GM12873 (cell line): Measurements from ENCODE around the gene CPNE9.

Source experiments
- TF ChIP-seq, protein P1 (sequence below): IDR thresholded peaks from 2 replicates; pipeline ENCODE4 v1.5.1; 2012; ENCODE audit warnings: low read depth, mild to moderate bottlenecking, moderate library complexity, low read length, control low read depth; ENCODE audit not compliant: insufficient read depth; ENCODE audit errors: missing control alignments

Gene CPNE9

GRCh38 chr3:9696480-9697220, 7.0 kb upstream of the CPNE9 start:
- TF ChIP-seq, protein P1, sequence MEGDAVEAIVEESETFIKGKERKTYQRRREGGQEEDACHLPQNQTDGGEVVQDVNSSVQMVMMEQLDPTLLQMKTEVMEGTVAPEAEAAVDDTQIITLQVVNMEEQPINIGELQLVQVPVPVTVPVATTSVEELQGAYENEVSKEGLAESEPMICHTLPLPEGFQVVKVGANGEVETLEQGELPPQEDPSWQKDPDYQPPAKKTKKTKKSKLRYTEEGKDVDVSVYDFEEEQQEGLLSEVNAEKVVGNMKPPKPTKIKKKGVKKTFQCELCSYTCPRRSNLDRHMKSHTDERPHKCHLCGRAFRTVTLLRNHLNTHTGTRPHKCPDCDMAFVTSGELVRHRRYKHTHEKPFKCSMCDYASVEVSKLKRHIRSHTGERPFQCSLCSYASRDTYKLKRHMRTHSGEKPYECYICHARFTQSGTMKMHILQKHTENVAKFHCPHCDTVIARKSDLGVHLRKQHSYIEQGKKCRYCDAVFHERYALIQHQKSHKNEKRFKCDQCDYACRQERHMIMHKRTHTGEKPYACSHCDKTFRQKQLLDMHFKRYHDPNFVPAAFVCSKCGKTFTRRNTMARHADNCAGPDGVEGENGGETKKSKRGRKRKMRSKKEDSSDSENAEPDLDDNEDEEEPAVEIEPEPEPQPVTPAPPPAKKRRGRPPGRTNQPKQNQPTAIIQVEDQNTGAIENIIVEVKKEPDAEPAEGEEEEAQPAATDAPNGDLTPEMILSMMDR = no peak

DNA sequence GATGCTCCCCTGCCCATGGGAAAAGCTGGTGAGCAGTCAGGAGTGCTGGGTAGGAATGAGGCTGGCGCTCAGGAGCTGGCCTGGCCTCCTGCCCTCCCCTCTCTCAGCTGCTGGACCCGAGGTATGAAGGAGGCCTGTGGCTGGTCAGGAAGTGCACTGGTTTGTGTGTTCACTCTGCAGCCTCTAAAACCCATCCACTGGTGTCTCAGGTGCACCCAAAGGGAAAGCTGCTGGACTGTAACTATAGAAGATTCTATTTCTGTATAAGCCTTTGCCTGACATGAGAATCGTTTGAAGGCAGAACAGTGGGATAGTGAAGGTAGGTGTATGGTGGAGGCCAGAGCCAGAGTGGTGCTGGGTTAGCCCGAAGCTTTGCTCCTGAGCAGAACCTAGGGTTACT, 5.7 kb upstream of the CPNE9 start:
- TF ChIP-seq, protein P1 = no peak

DNA sequence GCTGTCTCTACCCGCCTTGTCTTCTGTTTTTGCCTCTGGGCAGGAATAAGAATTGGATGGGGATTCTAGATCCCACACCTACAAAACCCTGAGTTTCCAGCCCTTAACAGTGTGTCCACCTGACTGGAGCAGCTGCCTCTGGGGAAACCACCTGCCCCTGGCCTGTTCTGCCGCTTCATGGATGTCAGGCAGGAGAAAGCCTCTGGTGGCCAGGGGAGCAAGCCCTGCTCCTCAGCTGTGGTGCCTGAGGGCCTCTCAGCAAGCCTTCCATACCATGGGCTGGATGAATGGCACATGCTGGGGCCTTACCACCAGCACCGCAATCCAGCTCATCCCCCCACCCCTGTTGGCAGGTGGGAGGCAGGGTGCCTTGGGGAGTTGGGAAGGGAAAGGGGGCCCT, 5.3 kb upstream of the CPNE9 start:
- TF ChIP-seq, protein P1 = no peak

- TF ChIP-seq, protein P1 = no peak
These were observed 3.1 kb upstream of the CPNE9 start for GRCh38 chr3:9700536-9700935.

GRCh38 chr3:9701006-9701405, 2.6 kb upstream of the CPNE9 start:
- TF ChIP-seq, protein P1 = no peak

DNA sequence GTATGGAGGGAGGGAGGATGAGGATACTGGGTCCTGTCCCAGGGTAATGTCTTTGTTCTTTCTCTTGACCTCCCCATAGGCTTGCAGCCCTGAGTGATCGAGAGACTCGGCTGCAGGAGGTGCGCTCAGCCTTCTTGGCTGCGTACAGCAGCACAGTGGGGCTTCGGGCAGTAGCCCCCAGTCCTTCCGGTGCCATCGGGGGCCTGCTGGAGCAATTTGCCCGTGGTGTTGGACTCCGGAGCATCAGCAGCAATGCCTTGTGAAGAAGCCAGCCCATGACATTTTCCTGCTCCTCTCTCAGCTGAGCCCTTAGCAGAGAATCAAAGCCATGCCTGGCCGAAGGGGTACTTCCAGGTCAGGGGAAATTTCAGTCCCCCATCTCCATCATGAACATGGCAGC, 1.9 kb upstream of the CPNE9 start:
- TF ChIP-seq, protein P1 = no peak

DNA sequence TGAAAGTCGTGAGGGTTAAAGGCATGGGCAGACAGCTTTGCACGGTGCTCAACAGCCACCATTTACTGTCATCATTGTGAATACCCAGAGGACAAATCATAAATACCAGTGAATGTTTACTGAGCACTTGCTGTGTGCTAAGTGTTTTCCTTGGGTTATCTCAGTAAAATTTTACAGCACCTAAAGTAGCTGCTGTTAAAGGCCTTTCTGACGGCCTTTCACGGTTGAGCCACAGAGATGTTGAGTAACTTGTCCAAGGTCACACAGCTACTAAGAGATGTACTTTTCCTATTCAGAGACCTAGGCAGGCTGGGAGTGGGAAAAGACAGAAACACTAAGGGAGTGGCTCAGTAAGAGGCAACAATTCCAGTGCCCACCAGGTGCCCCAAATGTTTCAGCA, 393 bp upstream of the CPNE9 start:
- TF ChIP-seq, protein P1 = no peak
